Neuron (in vitro differentiated cells): ENCODE results near the gene ADAMTSL5.
"Not testable (repeated sequence)": the region's sequence is repeated elsewhere in the genome, so short reads cannot be mapped to it uniquely, and the experiment has no call there.

Experiments used
- H2AFZ ChIP-seq: one replicate; pipeline ENCODE4 v1.6.1; 2013; ENCODE audit warnings: low read depth, mild to moderate bottlenecking, inconsistent platforms, low read length, moderate library complexity
- H3K27me3 ChIP-seq: one replicate; pipeline ENCODE4 v1.6.1; 2013; ENCODE audit warnings: low read length; ENCODE audit not compliant: insufficient read depth
- H3K36me3 ChIP-seq: one replicate; pipeline ENCODE4 v1.6.1; 2013; ENCODE audit warnings: low read length; ENCODE audit not compliant: insufficient read depth
- H3K4me1 ChIP-seq: one replicate; pipeline ENCODE4 v1.6.1; 2013; ENCODE audit warnings: low read length; ENCODE audit not compliant: insufficient read depth
- H3K4me3 ChIP-seq: 2 replicates; pipeline ENCODE4 v1.5.1; 2013; ENCODE audit warnings: mild to moderate bottlenecking, low read length, moderate library complexity
- H3K9me3 ChIP-seq: one replicate; pipeline ENCODE4 v1.6.1; 2013; ENCODE audit warnings: low read length

Gene ADAMTSL5

GRCh38 chr19:1539749-1540148 lies 26.9 kb upstream of the ADAMTSL5 start:
- H3K27me3 ChIP-seq, H3K4me1 ChIP-seq, H3K4me3 ChIP-seq, H2AFZ ChIP-seq, H3K9me3 ChIP-seq, H3K36me3 ChIP-seq: not testable (repeated sequence)

GRCh38 chr19:1538978-1539377 lies 26.2 kb upstream of the ADAMTSL5 start:
- no peak overlapping the region for H3K4me3 ChIP-seq
- H3K36me3 ChIP-seq = no peaks in the 10 kb centered on the region
- peaks cover 4% of the 10 kb centered on the region for H3K27me3 ChIP-seq
- H3K4me1 ChIP-seq = no peaks in the 10 kb centered on the region
- no peak overlapping the region for H2AFZ ChIP-seq
- H3K9me3 ChIP-seq = no peaks in the 10 kb centered on the region

GRCh38 chr19:1535699-1536098 lies 22.9 kb upstream of the ADAMTSL5 start:
- H3K4me3 ChIP-seq, H3K36me3 ChIP-seq, H2AFZ ChIP-seq, H3K4me1 ChIP-seq, H3K9me3 ChIP-seq, H3K27me3 ChIP-seq: not testable (repeated sequence)

- no peak overlapping the region for H2AFZ ChIP-seq
- no peaks in the 10 kb centered on the region for H3K9me3 ChIP-seq
- H3K27me3 ChIP-seq = peaks cover under 1% of the 10 kb centered on the region
- no peaks in the 10 kb centered on the region for H3K4me1 ChIP-seq
- H3K36me3 ChIP-seq = no peaks in the 10 kb centered on the region
- H3K4me3 ChIP-seq = no peak overlapping the region
Measured at GRCh38 chr19:1534972-1535371, 22.2 kb upstream of the ADAMTSL5 start.

- Histone ChIP-seq H3K4me3 (no peak overlapping the region), H3K27me3 (peaks cover 7% of the 10 kb centered on the region), H3K9me3 (no peaks in the 10 kb centered on the region), H3K4me1 (no peaks in the 10 kb centered on the region), H2AFZ (no peak overlapping the region), H3K36me3 (no peaks in the 10 kb centered on the region)
Measured at GRCh38 chr19:1533510-1534150, 20.8 kb upstream of the ADAMTSL5 start.

- Histone ChIP-seq H3K4me1 (no peaks in the 10 kb centered on the region), H3K4me3 (no peak overlapping the region), H3K9me3 (no peaks in the 10 kb centered on the region), H3K36me3 (no peaks in the 10 kb centered on the region), H3K27me3 (peaks cover 9% of the 10 kb centered on the region), H2AFZ (no peak overlapping the region)
Measured at GRCh38 chr19:1532003-1532402, 19.2 kb upstream of the ADAMTSL5 start.

- Histone ChIP-seq H3K36me3 (no peaks in the 10 kb centered on the region), H3K4me3 (no peak overlapping the region), H3K4me1 (no peaks in the 10 kb centered on the region), H3K9me3 (no peaks in the 10 kb centered on the region), H2AFZ (no peak overlapping the region), H3K27me3 (peaks cover 10% of the 10 kb centered on the region)
Measured at GRCh38 chr19:1531587-1531986, 18.8 kb upstream of the ADAMTSL5 start.

GRCh38 chr19:1530856-1531255 lies 18.0 kb upstream of the ADAMTSL5 start:
- not testable (repeated sequence) for H2AFZ ChIP-seq, H3K4me3 ChIP-seq, H3K36me3 ChIP-seq, H3K9me3 ChIP-seq, H3K4me1 ChIP-seq
- H3K27me3 ChIP-seq = peaks cover 15% of the 10 kb centered on the region

GRCh38 chr19:1529430-1529816 lies 16.6 kb upstream of the ADAMTSL5 start:
- Histone ChIP-seq H3K4me3 (no peak overlapping the region), H3K9me3 (no peaks in the 10 kb centered on the region), H3K4me1 (no peaks in the 10 kb centered on the region), H3K27me3 (peaks cover 29% of the 10 kb centered on the region), H3K36me3 (no peaks in the 10 kb centered on the region), H2AFZ (no peak overlapping the region)

GRCh38 chr19:1528596-1529429 lies 16.0 kb upstream of the ADAMTSL5 start:
- Histone ChIP-seq H3K9me3 (no peaks in the 10 kb centered on the region), H3K4me1 (no peaks in the 10 kb centered on the region), H3K4me3 (no peak overlapping the region), H3K36me3 (no peaks in the 10 kb centered on the region), H3K27me3 (peaks cover 32% of the 10 kb centered on the region), H2AFZ (no peak overlapping the region)

GRCh38 chr19:1527650-1528309 lies 15.0 kb upstream of the ADAMTSL5 start:
- H3K4me1 ChIP-seq = no peaks in the 10 kb centered on the region
- no peaks in the 10 kb centered on the region for H3K36me3 ChIP-seq
- no peak overlapping the region for H3K4me3 ChIP-seq
- peaks cover 42% of the 10 kb centered on the region for H3K27me3 ChIP-seq
- no peaks in the 10 kb centered on the region for H3K9me3 ChIP-seq
- no peak overlapping the region for H2AFZ ChIP-seq

- Histone ChIP-seq H3K36me3 (no peaks in the 10 kb centered on the region), H2AFZ (no peak overlapping the region), H3K9me3 (no peaks in the 10 kb centered on the region), H3K4me3 (no peak overlapping the region), H3K27me3 (peaks cover 48% of the 10 kb centered on the region), H3K4me1 (no peaks in the 10 kb centered on the region)
Measured at GRCh38 chr19:1526979-1527649, 14.3 kb upstream of the ADAMTSL5 start.
